ENCODE data around the gene PCGF2. TPM values are rescaled to one million over a fixed set of nuclear protein-coding genes. Genes with fewer than 3 reads are reported as not detected.

Gene PCGF2
- total and polyA plus RNA-seq, 10 of the 15 experiments (the other 5 are each of a cell fraction or from before 2014, with no cell fraction given): 2.7 to 35.6 (median 7.2) TPM

- ChIA-PET CTCF (interaction anchor here (1.3 kb wide), 1 partner anchor 16 kb away, joined by 5 read pairs; no protein-coding TSS in a partner anchor), SMC1A (ENCODE audit: uncharacterized antibody, unreplicated experiment) (interaction anchor here (0.7 to 1.7 kb wide), 2 partner anchors 8 to 43 kb away, joined by 4 to 5 read pairs; no protein-coding TSS in a partner anchor), RAD21 (ENCODE audit: unreplicated experiment) (no interaction called here), POLR2A (interaction anchor here (0.9 to 1.0 kb wide), 2 partner anchors 9 to 18 kb away, joined by 3 to 5 read pairs; no protein-coding TSS in a partner anchor)
- Histone ChIP-seq H3K79me2 (ENCODE audit: control insufficient read depth, insufficient read depth, low read length) (no peaks in the 10 kb centered on the region), H3K4me1 (ENCODE audit: control insufficient read depth, insufficient read depth, low read length) (peaks cover 7% of the 10 kb centered on the region), H2AFZ (ENCODE audit: control insufficient read depth, low read depth, low read length) (no peak overlapping the region), H4K20me1 (ENCODE audit: control insufficient read depth, insufficient read depth) (no peaks in the 10 kb centered on the region), H3K9me3 (replicated peaks; ENCODE audit: control insufficient read depth, insufficient read depth, low read length) (no peaks in the 10 kb centered on the region), H3K4me2 (ENCODE audit: control insufficient read depth, insufficient read depth) (no peak overlapping the region), H3K4me3 (no peak overlapping the region), H3K27me3 (replicated peaks in 1 of 2; ENCODE audit: control insufficient read depth in 2 of 2, insufficient read depth in 2 of 2, low read length in 1 of 2) (no peaks in the 10 kb centered on the region), H3K9ac (ENCODE audit: control insufficient read depth, insufficient read depth, low read length) (no peak overlapping the region), H3K27ac (ENCODE audit: control insufficient read depth, insufficient read depth) (no peak overlapping the region), H3K36me3 (ENCODE audit: control insufficient read depth in 2 of 2, insufficient read depth in 2 of 2, low read length in 1 of 2) (peaks cover 6 to 9% of the 10 kb centered on the region in 2 experiments; a peak in 3 of 4 replicates)
- WGBS (ENCODE audit: insufficient coverage, insufficient replicate concordance, low lambda C conversion rate, missing lambda C conversion rate): 91% methylated on average over 21 of the region's 29 CpGs
- in situ Hi-C loops (cut with MboI) (no loop called here), intact Hi-C loops (cut with micrococcal nuclease; ENCODE audit: unreplicated experiment) (no loop called here)
- DNase-seq (ENCODE audit: low read depth, low spot score): no peak
- no TSS peak for BruUV-seq (replicated peaks)
- FAIRE-seq: no peak
- no peak for ATAC-seq
- TF ChIP-seq, protein P1, sequence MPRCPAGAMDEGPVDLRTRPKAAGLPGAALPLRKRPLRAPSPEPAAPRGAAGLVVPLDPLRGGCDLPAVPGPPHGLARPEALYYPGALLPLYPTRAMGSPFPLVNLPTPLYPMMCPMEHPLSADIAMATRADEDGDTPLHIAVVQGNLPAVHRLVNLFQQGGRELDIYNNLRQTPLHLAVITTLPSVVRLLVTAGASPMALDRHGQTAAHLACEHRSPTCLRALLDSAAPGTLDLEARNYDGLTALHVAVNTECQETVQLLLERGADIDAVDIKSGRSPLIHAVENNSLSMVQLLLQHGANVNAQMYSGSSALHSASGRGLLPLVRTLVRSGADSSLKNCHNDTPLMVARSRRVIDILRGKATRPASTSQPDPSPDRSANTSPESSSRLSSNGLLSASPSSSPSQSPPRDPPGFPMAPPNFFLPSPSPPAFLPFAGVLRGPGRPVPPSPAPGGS (IDR thresholded peaks at IDR 0.05; ENCODE audit: borderline replicate concordance, insufficient read depth, low read depth, low read length, poor library complexity, severe bottlenecking): no peak
- TF ChIP-seq EZH2 (IDR thresholded peaks at IDR 0.05; ENCODE audit: borderline replicate concordance, control insufficient read depth, low read depth, low read length) (no peak), ZZZ3 (IDR thresholded peaks at IDR 0.05; ENCODE audit: control insufficient read depth, insufficient read length, low read depth) (no peak), CHD4 (IDR thresholded peaks at IDR 0.05) (no peak), POLR2A (IDR thresholded peaks at IDR 0.05; ENCODE audit: low read depth, low read length) (peak; percentile 52; the same call in 1 of the 2 replicates)
- TF ChIP-seq, protein P2, sequence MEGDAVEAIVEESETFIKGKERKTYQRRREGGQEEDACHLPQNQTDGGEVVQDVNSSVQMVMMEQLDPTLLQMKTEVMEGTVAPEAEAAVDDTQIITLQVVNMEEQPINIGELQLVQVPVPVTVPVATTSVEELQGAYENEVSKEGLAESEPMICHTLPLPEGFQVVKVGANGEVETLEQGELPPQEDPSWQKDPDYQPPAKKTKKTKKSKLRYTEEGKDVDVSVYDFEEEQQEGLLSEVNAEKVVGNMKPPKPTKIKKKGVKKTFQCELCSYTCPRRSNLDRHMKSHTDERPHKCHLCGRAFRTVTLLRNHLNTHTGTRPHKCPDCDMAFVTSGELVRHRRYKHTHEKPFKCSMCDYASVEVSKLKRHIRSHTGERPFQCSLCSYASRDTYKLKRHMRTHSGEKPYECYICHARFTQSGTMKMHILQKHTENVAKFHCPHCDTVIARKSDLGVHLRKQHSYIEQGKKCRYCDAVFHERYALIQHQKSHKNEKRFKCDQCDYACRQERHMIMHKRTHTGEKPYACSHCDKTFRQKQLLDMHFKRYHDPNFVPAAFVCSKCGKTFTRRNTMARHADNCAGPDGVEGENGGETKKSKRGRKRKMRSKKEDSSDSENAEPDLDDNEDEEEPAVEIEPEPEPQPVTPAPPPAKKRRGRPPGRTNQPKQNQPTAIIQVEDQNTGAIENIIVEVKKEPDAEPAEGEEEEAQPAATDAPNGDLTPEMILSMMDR (IDR thresholded peaks at IDR 0.05 in 2 of 3, conservative IDR thresholded peaks at IDR 0.05 in 1 of 3; ENCODE audit: control insufficient read depth in 2 of 3, extremely low read depth in 1 of 3, insufficient read depth in 1 of 3, low read depth in 3 of 3, low read length in 3 of 3): no peak
- TF ChIP-seq, protein P3, sequence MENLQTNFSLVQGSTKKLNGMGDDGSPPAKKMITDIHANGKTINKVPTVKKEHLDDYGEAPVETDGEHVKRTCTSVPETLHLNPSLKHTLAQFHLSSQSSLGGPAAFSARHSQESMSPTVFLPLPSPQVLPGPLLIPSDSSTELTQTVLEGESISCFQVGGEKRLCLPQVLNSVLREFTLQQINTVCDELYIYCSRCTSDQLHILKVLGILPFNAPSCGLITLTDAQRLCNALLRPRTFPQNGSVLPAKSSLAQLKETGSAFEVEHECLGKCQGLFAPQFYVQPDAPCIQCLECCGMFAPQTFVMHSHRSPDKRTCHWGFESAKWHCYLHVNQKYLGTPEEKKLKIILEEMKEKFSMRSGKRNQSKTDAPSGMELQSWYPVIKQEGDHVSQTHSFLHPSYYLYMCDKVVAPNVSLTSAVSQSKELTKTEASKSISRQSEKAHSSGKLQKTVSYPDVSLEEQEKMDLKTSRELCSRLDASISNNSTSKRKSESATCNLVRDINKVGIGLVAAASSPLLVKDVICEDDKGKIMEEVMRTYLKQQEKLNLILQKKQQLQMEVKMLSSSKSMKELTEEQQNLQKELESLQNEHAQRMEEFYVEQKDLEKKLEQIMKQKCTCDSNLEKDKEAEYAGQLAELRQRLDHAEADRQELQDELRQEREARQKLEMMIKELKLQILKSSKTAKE (IDR thresholded peaks at IDR 0.05; ENCODE audit: low read depth, poor library complexity, severe bottlenecking): no peak
- TF ChIP-seq, protein P4, sequence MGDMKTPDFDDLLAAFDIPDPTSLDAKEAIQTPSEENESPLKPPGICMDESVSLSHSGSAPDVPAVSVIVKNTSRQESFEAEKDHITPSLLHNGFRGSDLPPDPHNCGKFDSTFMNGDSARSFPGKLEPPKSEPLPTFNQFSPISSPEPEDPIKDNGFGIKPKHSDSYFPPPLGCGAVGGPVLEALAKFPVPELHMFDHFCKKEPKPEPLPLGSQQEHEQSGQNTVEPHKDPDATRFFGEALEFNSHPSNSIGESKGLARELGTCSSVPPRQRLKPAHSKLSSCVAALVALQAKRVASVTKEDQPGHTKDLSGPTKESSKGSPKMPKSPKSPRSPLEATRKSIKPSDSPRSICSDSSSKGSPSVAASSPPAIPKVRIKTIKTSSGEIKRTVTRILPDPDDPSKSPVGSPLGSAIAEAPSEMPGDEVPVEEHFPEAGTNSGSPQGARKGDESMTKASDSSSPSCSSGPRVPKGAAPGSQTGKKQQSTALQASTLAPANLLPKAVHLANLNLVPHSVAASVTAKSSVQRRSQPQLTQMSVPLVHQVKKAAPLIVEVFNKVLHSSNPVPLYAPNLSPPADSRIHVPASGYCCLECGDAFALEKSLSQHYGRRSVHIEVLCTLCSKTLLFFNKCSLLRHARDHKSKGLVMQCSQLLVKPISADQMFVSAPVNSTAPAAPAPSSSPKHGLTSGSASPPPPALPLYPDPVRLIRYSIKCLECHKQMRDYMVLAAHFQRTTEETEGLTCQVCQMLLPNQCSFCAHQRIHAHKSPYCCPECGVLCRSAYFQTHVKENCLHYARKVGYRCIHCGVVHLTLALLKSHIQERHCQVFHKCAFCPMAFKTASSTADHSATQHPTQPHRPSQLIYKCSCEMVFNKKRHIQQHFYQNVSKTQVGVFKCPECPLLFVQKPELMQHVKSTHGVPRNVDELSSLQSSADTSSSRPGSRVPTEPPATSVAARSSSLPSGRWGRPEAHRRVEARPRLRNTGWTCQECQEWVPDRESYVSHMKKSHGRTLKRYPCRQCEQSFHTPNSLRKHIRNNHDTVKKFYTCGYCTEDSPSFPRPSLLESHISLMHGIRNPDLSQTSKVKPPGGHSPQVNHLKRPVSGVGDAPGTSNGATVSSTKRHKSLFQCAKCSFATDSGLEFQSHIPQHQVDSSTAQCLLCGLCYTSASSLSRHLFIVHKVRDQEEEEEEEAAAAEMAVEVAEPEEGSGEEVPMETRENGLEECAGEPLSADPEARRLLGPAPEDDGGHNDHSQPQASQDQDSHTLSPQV (IDR thresholded peaks at IDR 0.05): no peak
Observed at GRCh38 chr17:38719289-38719942, 28.7 kb downstream of the PCGF2 start.

All from GM12878 (cell line).